Duodenal mucosa (tissue), 2 donors: ENCODE data around the gene SNX10.

ENCODE experiments used
- H3K27ac ChIP-seq: one replicate; pipeline ENCODE4 v1.7.0; 2013; ENCODE audit warnings: low read depth, low read length
- H3K27me3 ChIP-seq, 2 donors: one replicate each; pipeline ENCODE4 v1.7.0; 2013; ENCODE audit warnings: low read length in 2 of 2, control low read depth in 1 of 2; ENCODE audit not compliant: insufficient read depth in 2 of 2, control insufficient read depth in 1 of 2
- H3K36me3 ChIP-seq, 2 donors: one replicate each; pipeline ENCODE4 v1.7.0; 2013; ENCODE audit warnings: low read length in 2 of 2, control low read depth in 1 of 2; ENCODE audit not compliant: insufficient read depth in 2 of 2, control insufficient read depth in 1 of 2
- H3K4me1 ChIP-seq, 2 donors: one replicate each; pipeline ENCODE4 v1.7.0; 2013; ENCODE audit warnings: low read length in 2 of 2, control low read depth in 1 of 2; ENCODE audit not compliant: insufficient read depth in 2 of 2, control insufficient read depth in 1 of 2
- H3K4me3 ChIP-seq, 2 donors: one replicate each; pipeline ENCODE4 v1.7.0; 2013; ENCODE audit warnings: low read length in 2 of 2, low read depth in 1 of 2
- H3K9ac ChIP-seq, 2 donors: one replicate each; pipeline ENCODE4 v1.7.0; 2013; ENCODE audit warnings: low read length in 2 of 2, low read depth in 1 of 2
- H3K9me3 ChIP-seq, 2 donors: one replicate each; pipeline ENCODE4 v1.7.0; 2013; ENCODE audit warnings: low read length in 2 of 2, control low read depth in 1 of 2; ENCODE audit not compliant: control insufficient read depth in 1 of 2

The SNX10 gene

DNA sequence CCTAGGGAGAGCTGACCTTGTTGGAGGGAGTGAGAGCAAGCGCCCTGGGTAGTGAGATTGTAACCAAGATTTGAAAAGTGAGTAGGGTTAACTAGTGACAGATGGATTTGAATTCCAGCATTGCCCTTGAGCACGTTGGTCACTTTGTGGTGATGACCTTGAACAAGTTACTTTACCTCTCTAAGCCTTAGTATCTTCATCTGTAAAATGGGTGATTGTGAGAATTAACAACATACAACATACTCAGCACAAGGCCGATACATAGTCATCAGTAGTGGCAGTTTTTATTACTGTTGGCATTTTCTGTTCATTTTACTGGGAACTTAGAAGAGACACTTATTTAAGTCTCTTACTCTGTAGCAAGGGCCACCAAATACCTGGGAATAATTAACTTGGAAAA, 25.5 kb downstream of the SNX10 start:
- H3K4me1 ChIP-seq: no peaks in the 10 kb centered on the region
- no peak overlapping the region for H3K27ac ChIP-seq

DNA sequence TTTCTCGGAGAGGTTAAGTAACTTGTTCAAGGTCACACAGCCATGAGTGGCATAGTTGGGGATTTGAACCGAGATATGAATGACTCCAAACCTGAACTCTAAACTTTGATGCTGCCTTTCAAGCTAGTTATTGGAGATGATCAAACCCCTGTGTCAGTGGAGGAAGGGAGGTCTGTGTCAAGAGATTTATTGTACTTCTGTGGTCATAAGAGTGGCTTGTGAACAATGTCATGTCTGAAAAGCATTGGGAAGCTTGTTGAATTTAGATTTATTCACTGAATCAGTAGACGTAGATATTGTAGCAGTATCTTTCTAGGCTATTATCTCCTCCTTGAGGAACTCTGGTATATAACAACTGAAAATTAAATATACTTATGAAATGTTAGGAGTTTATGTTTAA, 27.3 kb downstream of the SNX10 start:
- Histone ChIP-seq H3K4me3 (no peak overlapping the region), H3K27ac (no peak overlapping the region), H3K4me1 (no peaks in the 10 kb centered on the region), H3K9me3 (no peaks in the 10 kb centered on the region), H3K36me3 (no peaks in the 10 kb centered on the region), H3K9ac (no peak overlapping the region), H3K27me3 (no peaks in the 10 kb centered on the region)

More for the DNA sequence above, 25.5 kb downstream of the SNX10 start:
- Histone ChIP-seq H3K27me3 (no peaks in the 10 kb centered on the region), H3K9me3 (no peaks in the 10 kb centered on the region), H3K9ac (no peak overlapping the region), H3K36me3 (no peaks in the 10 kb centered on the region), H3K4me3 (no peak overlapping the region)

DNA sequence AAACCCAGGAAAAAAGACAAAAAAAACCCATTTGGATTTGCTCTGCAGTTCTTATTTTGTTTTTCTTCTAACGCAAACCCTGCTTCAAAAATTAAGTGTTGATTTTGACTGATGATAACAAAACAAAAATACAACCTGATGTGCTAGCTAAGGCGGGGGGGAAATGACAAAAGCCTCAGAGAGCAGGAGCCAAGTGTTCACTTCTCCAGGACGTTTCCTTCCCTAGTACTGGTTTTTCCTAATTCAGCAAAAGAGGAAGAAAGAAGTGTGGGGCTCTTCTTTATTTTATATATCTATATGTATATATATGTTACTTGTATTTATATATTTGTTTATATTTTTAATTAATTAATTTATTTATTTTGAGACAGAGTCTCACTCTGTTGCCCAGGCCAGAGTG, 28.0 kb downstream of the SNX10 start:
- H3K27me3 ChIP-seq: no peaks in the 10 kb centered on the region
- no peak overlapping the region for H3K9ac ChIP-seq
- H3K9me3 ChIP-seq: no peaks in the 10 kb centered on the region
- no peak overlapping the region for H3K4me3 ChIP-seq
- no peaks in the 10 kb centered on the region for H3K4me1 ChIP-seq
- no peak overlapping the region for H3K27ac ChIP-seq
- no peaks in the 10 kb centered on the region for H3K36me3 ChIP-seq

DNA sequence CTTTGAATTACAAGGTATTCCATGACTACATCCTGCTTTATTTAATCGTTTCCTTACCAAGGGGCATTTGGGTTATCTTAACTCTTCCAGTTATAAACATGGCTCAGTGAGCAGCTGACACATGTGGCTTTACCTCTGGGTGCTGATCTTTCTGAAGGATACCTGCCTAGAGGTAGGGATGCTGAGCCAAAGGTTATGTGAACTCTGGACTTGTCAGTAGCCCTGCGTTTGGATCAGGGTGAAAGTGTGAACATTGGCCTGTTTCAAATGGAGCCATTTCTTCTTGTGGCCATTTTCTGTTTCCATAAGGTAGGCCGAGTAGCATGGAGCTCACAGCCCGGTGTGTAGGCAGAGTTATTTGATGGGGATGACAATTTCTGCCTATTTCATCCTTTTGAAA, 29.2 kb downstream of the SNX10 start:
- Histone ChIP-seq H3K4me1 (no peaks in the 10 kb centered on the region), H3K9me3 (no peaks in the 10 kb centered on the region), H3K27me3 (no peaks in the 10 kb centered on the region), H3K27ac (no peak overlapping the region), H3K36me3 (no peaks in the 10 kb centered on the region), H3K9ac (no peak overlapping the region), H3K4me3 (no peak overlapping the region)

DNA sequence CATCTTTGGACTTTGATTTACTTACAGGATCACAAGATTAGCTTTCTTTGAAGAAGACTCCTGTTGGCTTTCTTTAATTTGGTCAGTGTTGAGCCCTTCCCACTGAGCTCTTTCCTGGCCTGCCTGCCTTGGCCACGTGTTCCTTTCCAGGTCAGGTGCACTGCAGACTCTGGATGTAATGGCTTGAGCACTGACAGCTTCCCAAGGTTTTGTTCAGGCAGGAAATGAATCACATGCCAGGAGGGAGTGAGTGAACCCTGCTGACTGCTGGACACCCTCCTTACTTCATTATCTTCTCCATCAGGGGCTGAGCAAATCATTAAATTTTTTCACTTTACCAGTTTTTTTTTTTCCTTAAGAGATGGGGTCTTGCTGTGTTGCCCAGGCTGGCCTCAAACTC, 29.8 kb downstream of the SNX10 start:
- Histone ChIP-seq H3K9me3 (no peaks in the 10 kb centered on the region), H3K27ac (no peak overlapping the region), H3K36me3 (no peaks in the 10 kb centered on the region), H3K4me1 (no peaks in the 10 kb centered on the region), H3K4me3 (no peak overlapping the region), H3K27me3 (no peaks in the 10 kb centered on the region), H3K9ac (no peak overlapping the region)

DNA sequence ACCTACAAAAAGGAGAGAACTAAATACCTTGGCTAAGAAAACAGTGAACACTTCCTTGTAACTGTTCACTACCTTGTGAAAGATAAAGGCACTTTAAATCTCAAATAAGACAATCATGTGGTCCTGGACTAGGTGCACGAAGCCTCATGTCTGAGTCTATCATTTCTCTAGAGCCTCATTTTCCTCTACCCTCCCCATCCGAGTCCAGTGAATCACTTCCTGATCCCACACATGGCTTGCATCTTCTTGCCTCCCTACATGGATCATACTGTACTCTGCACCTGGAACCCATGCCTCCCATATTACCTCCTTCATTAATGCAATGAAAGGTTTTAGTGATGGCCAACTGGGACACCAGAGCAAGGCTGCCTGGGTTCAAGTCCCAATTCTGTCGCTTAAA, 34.5 kb downstream of the SNX10 start:
- Histone ChIP-seq H3K4me1 (no peaks in the 10 kb centered on the region), H3K27me3 (no peaks in the 10 kb centered on the region), H3K27ac (no peak overlapping the region), H3K9ac (no peak overlapping the region), H3K4me3 (no peak overlapping the region), H3K36me3 (no peaks in the 10 kb centered on the region), H3K9me3 (no peaks in the 10 kb centered on the region)

DNA sequence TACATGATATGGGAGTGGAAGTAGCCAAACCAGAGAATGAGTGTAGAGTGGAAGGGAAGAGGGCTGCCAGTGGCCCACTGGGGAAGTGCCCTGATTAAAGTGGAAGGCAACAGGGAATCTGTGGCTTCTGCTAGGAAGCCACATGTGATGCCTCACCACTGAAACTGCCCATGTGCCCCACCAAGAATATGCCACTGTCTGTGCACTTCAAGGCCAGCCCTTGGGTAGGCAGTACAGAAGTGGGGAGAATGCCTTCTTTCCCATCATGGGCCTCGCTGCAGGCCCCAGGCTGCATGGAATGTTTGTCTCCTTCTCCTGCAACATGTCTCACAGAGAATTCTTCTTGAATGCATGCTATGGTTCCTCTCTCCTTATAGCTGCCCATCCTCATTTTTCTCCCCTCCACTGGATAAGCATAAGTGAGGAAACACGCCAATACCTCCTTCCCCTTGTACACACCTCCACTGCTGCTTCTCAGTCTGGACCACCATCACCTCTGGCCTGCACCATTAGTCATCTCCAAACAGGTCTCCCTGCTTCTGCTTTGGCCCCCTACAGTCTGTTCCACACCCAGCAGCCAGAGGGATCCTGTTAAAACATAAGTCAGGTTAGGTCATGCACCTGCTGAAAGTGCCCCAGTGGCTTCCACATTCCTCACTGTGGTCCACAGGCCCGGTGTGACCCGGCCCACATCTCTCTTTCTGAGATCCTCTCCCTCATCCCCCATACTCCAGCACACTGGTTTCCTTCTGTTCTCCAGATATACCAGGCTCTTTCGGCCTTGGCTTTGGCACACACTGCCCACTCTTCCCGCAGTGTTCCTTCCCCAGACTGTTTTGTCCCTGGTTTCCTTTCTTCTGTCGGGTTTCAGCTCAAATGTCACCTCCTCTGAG, 37.1 kb downstream of the SNX10 start:
- Histone ChIP-seq H3K9ac (no peak overlapping the region), H3K27ac (no peak overlapping the region)

DNA sequence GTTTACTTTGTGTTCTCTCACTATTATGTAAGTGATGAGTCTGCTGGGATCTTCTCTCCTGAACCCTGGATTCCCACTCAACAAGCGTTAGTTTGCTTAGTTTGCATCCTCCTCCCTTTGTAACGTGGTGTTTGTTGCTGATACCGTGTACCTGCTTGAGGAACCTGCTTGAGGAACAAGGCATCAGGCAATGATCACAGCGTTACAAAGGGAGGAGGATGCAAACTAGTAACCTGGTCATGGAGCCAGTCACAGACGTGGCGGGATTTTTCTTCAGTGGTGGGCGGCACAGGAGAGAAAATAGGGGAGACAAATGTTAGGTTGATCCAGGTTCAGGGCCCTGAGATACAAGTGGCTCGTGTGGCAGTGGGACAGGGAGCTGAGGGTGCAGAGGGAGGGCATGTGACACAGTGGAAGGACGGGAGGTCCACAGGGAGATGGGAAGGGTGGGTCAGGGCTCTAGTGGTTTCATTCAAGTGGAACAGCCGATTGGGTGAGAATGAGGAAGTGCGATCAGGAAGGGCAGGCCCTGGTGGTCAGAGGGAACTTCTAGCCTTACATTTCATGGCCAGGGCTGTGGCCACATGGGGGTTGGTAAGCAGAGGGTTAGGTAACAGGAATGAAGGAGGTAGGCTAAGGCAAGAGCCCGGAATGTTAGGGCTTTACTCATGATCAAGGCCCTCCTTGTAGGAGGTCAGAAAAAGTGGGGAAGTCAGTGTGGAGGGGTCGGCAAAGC, 38.0 kb downstream of the SNX10 start:
- Histone ChIP-seq H3K36me3 (no peaks in the 10 kb centered on the region), H3K9me3 (no peaks in the 10 kb centered on the region), H3K27ac (no peak overlapping the region), H3K4me1 (no peaks in the 10 kb centered on the region), H3K4me3 (no peak overlapping the region), H3K27me3 (no peaks in the 10 kb centered on the region), H3K9ac (no peak overlapping the region)

More for the DNA sequence above, 37.1 kb downstream of the SNX10 start:
- H3K4me3 ChIP-seq: no peak overlapping the region
- no peaks in the 10 kb centered on the region for H3K27me3 ChIP-seq
- no peaks in the 10 kb centered on the region for H3K4me1 ChIP-seq
- H3K9me3 ChIP-seq: no peaks in the 10 kb centered on the region
- H3K36me3 ChIP-seq: no peaks in the 10 kb centered on the region

DNA sequence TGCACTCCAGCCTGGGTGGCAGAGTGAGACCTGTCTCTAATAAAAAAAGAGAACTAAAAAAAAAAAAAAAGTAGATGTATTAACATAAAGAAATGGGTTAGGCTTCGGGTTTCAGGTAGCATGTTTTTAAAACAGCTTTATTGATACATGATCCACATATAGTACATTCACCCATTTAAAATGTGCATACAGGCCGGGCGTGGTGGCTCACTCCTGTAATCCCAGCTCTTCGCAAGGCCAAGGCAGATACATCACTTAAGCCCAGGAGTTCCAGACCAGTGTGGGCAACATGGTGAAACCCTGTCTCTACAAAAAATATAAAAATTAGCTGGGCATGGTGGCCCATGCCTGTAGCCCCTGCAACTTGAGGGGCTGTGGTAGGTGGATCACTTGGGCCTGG, 39.5 kb downstream of the SNX10 start:
- Histone ChIP-seq H3K27me3 (no peaks in the 10 kb centered on the region), H3K27ac (no peak overlapping the region), H3K9me3 (no peaks in the 10 kb centered on the region), H3K36me3 (no peaks in the 10 kb centered on the region), H3K9ac (no peak overlapping the region), H3K4me1 (no peaks in the 10 kb centered on the region), H3K4me3 (no peak overlapping the region)

DNA sequence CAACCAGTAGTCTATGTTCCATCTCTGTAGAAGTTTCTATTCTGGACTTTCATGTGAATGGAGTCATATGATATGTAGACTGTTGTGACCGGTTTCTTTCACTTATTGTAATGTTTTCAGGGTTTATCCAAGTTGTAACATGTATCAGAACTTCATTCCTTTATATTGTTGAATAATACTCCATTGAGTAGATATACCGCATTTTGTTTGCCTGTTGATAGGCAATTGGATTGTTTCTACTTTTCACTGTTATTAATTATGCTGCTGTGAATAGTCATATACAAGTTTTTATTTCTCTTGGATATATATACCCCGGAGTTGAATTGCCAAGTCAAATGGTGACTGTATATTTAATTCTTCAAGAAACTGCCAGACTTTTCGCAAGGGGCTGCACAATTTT, 40.1 kb downstream of the SNX10 start:
- no peak overlapping the region for H3K9ac ChIP-seq
- H3K27me3 ChIP-seq: no peaks in the 10 kb centered on the region
- no peak overlapping the region for H3K4me3 ChIP-seq
- H3K9me3 ChIP-seq: no peaks in the 10 kb centered on the region
- no peaks in the 10 kb centered on the region for H3K36me3 ChIP-seq
- no peak overlapping the region for H3K27ac ChIP-seq
- H3K4me1 ChIP-seq: no peaks in the 10 kb centered on the region
